GM19467 (cell line): Measurements from ENCODE around the gene LRRC58.
"Not testable (repeated sequence)": the region's sequence is repeated elsewhere in the genome, so short reads cannot be mapped to it uniquely, and the experiment has no call there.

Source experiments
- ATAC-seq: cut with Tn5 transposase; IDR thresholded peaks from one replicate; pipeline ENCODE4 v1.9.1; 2021; ENCODE audit warnings: mild to moderate bottlenecking, moderate library complexity; ENCODE audit not compliant: unreplicated experiment

Gene LRRC58

GRCh38 chr3:120341658-120342346 is 7.4 kb downstream of the LRRC58 start:
- no peak for ATAC-seq

- no peak for ATAC-seq
These were observed 9.8 kb downstream of the LRRC58 start for GRCh38 chr3:120339362-120339761.

DNA sequence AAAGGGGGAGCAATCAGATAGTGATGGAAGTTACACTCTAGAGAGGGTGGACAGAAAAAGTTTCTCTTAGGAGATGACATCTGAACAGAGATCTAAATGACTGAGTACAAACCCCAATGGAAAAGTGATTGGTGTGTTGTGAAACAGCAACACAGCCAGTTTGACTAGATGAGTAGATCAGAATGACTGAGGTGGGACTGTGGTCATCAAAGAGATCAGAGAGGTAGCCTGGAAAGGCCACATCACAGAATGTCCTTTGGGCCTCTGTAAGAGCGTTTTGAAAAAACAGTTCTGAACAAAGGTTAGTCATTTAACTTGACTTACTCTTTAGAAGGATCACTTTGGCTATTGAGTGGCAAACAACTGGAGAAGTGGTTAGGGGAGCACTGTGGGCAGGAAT is 10.6 kb downstream of the LRRC58 start:
- ATAC-seq, result no peak

DNA sequence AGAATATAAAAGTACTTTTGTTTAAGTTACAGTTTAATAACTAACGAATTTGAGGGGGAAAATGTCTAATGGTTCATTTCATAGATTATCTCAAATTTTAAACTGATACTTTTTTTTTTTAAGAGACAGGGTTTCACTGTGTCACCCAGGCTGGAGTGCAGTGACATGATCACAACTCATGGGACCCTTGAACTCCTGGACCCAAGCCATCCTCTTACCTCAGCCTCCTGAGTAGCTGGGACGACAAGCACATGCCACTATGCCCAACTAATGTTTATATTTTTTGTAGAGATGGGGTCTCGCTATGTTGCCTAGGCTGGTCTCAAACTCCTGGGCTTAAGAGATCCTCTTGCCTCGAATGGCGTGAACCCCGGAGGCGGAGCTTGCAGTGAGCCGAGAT is 16.5 kb downstream of the LRRC58 start:
- ATAC-seq, result no peak

DNA sequence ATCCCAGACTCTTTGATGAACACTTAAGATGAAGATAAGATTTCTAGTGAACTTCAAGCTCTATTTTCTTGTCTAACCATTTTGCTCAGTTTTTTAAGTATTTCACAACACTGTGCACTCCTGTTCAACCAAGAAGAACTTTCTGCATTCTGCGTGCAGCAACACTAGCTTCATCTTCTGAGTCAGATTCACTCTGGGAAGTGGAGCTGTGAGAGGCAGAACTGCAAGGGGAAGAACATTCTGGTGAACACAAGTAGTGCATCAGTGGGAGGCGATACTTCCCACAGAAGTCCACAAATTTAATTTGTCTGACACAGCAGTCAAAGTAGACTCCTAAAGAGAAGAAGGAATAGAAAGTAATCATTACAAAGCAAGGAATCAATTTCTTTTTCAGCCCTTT is 18.1 kb downstream of the LRRC58 start:
- no peak for ATAC-seq

DNA sequence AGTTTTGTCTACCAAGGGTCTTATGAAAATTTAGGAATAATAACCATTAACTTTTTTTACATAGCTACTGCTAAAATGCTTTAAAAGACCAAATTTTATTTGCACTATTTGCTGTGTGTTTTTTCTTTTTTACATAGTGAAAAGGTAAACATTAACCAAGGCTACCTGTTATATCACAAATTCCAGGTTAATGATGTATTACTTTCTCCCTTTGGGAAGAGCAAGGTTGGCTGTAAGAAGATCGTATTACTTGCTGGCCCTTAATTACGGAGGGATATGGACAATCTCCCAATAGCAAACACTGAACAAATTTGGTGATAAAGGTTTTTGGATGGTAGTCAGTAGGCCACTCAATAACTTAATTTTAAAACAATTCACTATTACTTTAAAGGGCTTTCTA is 22.4 kb downstream of the LRRC58 start:
- no peak for ATAC-seq

DNA sequence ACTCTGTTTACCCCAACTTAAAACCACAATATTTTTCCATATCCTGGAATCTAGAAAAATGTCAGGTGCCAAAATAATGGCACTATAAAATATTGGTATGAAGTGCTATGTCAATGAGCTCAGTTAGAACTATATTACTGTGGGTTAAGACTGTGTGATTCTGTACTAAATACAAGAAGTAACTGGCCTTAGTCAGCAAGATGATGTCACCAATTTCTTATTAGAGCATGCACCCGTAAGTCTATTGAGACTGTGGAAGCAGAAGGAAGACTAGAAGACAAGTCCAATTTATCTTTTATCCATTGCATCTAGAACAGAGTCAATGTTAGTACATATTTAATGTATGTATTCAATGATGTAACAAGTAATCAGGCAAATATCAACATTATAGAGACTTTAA is 25.0 kb downstream of the LRRC58 start:
- ATAC-seq, result no peak

DNA sequence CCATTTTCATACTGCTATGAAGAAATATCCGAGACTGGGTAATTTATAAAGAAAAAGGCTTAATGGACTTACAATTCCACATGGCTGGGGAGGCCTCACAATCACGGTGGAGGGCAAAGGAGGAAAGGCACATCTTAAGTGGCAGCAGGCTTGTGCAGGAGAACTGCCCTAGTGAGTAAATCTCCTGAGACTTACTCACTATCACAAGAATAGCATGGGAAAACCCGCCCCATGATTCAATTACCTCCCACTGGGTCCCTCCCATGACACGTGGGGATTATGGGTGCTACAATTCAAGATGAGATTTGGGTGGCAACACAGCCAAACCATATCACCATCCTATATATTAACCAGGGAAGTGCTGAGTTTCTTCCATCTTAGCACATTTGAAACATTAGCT is 25.4 kb downstream of the LRRC58 start:
- ATAC-seq, result not testable (repeated sequence)

DNA sequence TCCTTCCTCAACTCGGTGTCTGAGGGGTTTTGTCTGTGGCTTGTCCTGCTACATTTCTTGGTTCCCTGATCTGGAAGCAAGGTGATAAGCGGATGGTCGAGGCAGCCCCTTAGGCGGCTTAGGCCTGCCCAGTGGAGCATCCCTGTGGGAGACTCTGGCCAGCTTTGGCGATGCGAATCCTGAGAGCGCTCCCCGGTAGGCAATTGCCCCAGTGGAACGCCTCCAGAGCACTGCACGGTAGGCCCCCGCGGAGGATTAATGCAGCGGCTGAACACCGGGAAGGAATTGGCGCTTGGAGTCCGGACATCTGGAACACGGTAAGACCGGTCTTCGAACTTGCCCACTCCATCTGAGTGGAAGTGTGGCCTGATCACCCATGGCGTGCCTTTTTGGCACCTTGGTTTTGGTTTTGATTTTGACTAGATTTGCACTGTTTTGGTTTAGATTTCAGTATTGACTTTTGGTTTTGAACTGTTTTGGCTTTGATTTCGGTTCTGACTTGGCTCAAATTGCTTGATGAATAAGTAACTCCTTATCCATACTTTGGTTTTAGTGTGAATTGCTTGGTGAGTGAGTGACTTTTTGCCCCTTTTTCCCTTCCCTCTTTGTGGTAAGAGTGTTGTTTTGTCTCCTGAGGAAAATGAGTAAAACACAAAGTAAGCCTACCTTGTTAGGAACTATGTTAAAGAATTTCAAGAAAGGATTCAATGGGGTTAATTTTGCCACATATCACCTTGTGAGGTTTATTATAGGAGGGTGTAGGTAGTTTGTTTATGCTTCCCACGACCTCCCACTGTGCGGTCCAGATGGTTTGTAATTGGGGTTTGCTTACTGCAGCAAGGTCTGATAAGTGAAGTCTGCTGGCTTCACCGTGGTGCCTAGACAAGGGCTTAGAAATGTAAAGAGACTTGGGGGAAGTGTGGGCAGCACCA is 37.0 kb downstream of the LRRC58 start:
- ATAC-seq, result no peak

- no peak for ATAC-seq
These were observed 42.4 kb downstream of the LRRC58 start for GRCh38 chr3:120306519-120307455.

DNA sequence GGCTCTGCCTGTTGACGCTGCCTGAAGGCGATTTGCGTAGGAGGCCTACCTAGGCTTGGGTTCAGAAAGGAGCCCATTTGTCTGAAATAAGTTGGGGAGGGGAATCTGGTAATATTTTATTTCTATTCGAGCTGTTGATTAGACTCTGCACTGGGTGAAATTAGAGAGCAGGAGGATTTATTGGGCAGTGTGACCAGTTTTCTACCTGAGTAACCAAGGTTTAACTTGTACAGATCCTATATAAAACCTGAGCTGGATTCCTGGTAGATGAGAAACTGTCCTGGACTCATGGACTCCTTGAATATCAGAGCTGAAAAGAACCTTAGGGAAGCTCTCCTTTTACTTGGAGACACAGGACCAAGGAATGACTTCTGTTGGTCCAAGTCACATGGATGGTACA is 44.5 kb downstream of the LRRC58 start:
- ATAC-seq, result no peak

GRCh38 chr3:120302361-120302760 is 46.8 kb downstream of the LRRC58 start:
- no peak for ATAC-seq

DNA sequence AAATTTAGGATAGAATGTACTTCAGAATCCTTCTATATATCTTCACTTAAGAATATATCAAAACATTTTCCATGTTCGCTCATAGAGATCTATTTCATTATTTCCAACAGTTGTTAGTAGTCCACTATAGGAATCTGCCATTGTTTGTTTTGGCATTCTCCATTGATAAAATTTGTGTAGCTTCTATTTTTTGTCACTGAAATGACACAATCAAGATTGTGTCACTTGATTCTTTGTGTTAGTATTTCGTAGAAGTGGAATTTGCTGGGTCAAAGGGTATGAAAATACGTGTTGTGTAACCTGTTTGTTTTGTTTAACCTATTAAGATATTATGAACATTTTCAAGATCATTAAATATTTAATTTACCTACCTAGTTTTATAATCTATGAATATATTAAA is 48.2 kb downstream of the LRRC58 start:
- no peak for ATAC-seq

DNA sequence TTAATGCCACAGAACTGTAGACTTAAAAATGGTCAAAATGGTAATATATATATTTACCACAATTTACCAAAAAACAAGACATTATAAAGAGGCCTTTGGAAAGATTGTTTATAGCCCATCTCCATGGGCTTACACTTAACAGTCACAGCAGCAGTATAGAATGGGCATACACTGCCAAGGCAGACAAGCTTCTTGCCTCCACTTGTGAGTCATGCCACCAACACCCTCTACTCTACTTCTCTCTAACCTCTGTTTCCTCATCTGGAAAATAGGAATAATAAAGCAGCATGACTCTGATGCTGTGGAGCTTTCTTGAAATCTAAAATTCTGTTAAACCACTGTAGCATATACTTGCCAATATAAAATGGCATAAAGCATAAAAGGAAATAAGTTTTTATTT is 49.8 kb downstream of the LRRC58 start:
- no peak for ATAC-seq

GRCh38 chr3:120298996-120299395 is 50.2 kb downstream of the LRRC58 start:
- no peak for ATAC-seq

DNA sequence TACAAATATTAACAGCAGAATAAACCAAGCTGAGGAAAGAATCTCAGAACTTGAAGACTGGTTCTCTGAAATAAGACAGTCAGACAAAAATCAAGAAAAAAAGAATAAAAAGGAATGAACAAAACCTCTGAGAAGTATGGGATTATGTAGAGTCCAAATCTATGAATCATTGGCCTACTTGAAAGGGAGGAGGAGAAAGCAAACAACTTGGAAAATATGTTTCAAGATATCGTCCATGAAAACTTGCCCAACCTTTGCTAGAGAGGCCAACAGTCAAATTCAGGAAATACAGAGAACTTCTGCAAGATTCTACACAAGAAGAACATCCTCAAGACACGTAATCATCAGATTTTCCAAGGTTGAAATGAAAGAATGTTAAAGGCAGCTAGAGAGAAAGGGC is 57.6 kb downstream of the LRRC58 start:
- ATAC-seq, result not testable (repeated sequence)

DNA sequence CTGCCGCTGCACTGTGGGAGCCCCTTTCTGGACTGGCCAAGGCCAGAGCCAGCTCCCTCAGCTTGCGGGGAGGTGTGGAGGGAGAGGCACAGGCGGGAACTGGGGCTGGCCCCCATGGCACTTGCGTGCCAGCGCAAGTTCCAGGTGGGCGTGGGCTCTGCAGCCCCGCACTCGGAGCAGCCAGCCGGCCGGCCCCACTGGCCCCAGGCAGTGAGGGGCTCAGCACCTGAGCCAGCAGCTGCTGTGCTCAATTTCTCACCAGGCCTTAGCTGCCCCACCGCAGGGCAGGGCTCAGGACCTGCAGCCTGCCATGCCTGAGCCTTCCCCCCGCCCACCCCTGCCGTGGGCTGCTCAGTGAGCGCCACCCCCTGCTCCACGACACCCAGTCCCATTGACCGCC is 59.5 kb downstream of the LRRC58 start:
- no peak for ATAC-seq

GRCh38 chr3:120286465-120286864 is 62.7 kb downstream of the LRRC58 start:
- ATAC-seq, result no peak

- no peak for ATAC-seq
These were observed 63.7 kb downstream of the LRRC58 start for GRCh38 chr3:120285508-120285841.

GRCh38 chr3:120284747-120285507 is 64.2 kb downstream of the LRRC58 start, which contains the start of gene GPR156:
Gene GPR156, minus strand, starts transcription at chr3:120285222. Its CDS starts 41,124 bp downstream, at chr3:120244098.
- no peak for ATAC-seq
